Ishikawa (cell line): ENCODE data around the gene SREBF2.

Source experiments
- CEBPB ChIP-seq: IDR thresholded peaks from 2 replicates; pipeline ENCODE4 v1.6.1; 2012
- CREB1 ChIP-seq: IDR thresholded peaks from 2 replicates; pipeline ENCODE4 v1.6.1; 2012; ENCODE audit warnings: low read depth
- EGR1 ChIP-seq: IDR thresholded peaks from 2 replicates; pipeline ENCODE4 v1.6.1; 2012
- EP300 ChIP-seq: IDR thresholded peaks from 2 replicates; pipeline ENCODE4 v1.6.1; 2012; ENCODE audit warnings: borderline replicate concordance
- FOXM1 ChIP-seq: IDR thresholded peaks from 2 replicates; pipeline ENCODE4 v1.6.1; 2012; ENCODE audit warnings: low read depth, borderline replicate concordance
- MAX ChIP-seq: IDR thresholded peaks from 2 replicates; pipeline ENCODE4 v1.6.1; 2012
- NFIC ChIP-seq: IDR thresholded peaks from 2 replicates; pipeline ENCODE4 v1.6.1; 2012
- RAD21 ChIP-seq: IDR thresholded peaks from 2 replicates; pipeline ENCODE4 v1.6.1; 2012; ENCODE audit warnings: low read depth
- REST ChIP-seq: IDR thresholded peaks from 2 replicates; pipeline ENCODE4 v1.6.1; 2012; ENCODE audit warnings: low read depth, mild to moderate bottlenecking
- TAF1 ChIP-seq: IDR thresholded peaks from 2 replicates; pipeline ENCODE4 v1.6.1; 2012; ENCODE audit warnings: low read depth, mild to moderate bottlenecking
- TCF12 ChIP-seq: IDR thresholded peaks from 2 replicates; pipeline ENCODE4 v1.6.1; 2012; ENCODE audit warnings: low read depth
- TEAD4 ChIP-seq: IDR thresholded peaks from 2 replicates; pipeline ENCODE4 v1.6.1; 2012
- YY1 ChIP-seq: IDR thresholded peaks from 2 replicates; pipeline ENCODE4 v1.6.1; 2012; ENCODE audit warnings: low read depth
- ZBTB7A ChIP-seq: IDR thresholded peaks from 2 replicates; pipeline ENCODE4 v1.6.1; 2012; ENCODE audit warnings: low read depth
- TF ChIP-seq, protein P1 (sequence below): IDR thresholded peaks from 2 replicates; pipeline ENCODE4 v1.6.1; 2012

SREBF2 gene

DNA sequence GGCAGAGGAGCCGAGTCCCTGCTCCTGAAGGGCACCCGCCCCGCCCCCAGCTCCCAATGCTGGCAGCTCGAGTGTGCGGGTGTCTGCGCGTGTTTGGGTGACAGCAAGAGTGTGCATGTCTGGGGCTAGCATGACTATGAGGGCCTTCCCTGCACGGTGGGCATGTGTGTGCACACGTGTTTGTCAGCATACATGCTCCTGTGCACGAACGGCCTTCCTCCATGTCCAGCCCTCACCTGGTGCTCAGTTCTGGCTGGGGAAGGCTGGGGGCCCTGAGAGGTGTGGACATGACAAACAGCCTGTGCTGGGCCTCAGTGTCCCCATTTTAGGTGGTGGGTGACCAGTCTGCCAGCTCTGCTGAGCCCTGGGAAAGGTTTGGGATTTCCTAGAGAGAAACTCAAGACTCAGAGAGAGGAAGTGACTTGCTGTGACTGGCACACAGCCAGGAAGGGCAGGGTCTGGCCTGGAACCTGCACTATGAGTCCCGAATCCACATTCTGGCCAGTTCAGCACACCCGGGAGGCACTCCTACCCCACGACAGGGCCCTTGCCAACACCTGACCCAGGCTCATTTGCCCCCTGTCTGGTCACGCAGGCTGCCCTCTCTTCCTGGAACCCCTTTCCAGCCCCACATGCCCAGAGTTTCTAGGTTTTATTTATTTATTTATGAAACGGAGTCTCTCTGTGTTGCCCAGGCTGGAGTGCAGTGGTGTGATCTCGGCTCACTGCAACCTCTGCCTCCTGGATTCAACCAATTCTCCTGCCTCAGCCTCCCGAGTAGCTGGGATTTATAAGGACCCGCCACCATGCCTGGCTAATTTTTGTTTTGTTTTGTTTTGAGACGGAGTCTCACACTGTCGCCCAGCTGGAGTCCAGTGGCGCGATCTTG, 85.2 kb downstream of the SREBF2 start:
- TF ChIP-seq REST: no peak
- TF ChIP-seq TEAD4: no peak; the same call in 1 of the 2 replicates
- TF ChIP-seq ZBTB7A: 0 out of 2 replicates have a peak, but pooled peaks have one; percentile 12
- no peak for TF ChIP-seq CREB1
- no peak for TF ChIP-seq FOXM1
- peak; percentile 42; the same call in 1 of the 2 replicates for TF ChIP-seq MAX
- TF ChIP-seq EP300: peak; percentile 48; the same call in 1 of the 2 replicates
- TF ChIP-seq NFIC: peak; percentile 94
- TF ChIP-seq YY1: no peak
- TF ChIP-seq, protein P1, sequence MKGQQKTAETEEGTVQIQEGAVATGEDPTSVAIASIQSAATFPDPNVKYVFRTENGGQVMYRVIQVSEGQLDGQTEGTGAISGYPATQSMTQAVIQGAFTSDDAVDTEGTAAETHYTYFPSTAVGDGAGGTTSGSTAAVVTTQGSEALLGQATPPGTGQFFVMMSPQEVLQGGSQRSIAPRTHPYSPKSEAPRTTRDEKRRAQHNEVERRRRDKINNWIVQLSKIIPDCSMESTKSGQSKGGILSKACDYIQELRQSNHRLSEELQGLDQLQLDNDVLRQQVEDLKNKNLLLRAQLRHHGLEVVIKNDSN: no peak
- TF ChIP-seq CEBPB: no peak
- TF ChIP-seq TCF12: no peak

DNA sequence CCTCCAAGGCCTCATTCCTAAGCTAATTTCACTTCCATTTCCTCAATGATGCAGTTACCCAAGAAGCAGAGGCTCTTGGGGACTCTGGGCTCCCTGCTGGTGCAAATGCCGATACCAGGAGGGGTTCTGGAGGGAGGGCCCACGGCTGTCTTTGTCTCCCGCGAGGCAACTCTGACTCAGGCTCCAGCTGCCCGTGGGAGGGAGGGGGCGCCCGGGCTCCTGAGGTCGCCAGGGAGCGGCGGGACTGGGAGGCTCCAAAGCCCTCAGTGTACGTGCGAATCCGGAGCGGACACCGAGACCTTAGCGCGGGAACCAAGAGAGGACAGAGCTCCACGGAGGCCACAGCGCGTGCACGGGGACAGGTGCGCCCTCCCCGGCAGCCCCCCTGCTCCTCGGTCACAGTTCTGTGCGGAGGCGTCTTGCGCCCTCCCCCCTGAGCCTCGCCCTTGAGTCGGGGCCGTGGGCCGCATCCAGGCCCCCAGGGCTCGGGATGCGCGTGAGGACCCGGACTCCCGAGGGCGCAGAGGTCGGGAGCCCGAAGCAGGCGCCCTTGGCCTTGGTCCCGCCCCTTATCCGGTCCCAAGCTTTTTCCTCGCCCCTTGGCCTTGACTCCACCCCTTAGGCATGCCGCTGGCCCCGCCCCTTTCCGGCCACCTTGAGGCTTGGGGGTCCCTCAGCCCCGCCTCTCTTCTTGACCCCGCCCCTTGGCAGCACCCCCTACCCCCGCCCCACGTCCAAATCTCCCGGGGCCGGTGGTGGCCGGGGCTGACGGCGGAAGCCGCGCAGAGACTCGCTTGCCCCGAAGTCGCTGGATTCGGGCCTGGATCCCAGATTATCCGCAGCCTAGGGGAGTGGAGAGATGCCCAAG, 86.7 kb downstream of the SREBF2 start:
- TF ChIP-seq TAF1: no peak
- TF ChIP-seq NFIC: no peak
- peak; percentile 47; the same call in 1 of the 2 replicates for TF ChIP-seq MAX
- TF ChIP-seq RAD21: no peak
- no peak for TF ChIP-seq TEAD4

DNA sequence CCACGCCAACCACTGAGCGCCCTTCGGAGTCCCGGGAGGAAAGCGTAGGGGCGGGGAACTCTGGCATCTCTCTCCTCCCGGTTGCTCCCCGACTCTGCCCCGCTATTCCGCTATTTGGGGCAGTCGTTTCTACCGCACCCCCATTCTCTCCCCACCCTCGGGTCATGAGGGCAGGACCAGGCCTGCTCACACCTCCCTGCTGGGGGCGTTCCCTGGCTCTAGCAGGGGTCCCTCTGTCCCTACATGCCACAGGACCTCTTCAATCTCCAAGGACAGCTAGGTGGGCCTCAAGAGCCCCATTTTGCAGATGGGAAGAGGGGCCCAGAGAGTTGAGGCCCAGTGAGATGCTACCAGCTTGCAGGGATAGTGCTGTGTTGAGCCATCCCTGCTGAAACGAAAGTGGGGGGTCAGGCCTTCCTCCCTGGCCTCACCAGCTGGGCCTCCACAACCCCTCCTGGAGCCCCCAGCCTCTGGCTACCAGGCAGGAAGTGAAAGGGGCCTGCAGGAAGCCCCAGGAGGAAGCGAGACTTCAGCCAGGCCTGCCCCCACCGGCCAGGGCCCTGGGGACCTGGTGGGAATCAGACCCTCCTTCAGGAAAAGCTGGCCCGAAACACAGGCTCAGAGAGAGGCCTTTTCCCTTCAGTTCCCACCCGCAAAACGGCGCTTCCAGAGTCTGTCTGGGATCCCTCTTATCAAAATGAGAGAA, 87.5 kb downstream of the SREBF2 start:
- no peak for TF ChIP-seq TEAD4
- no peak for TF ChIP-seq NFIC
- no peak for TF ChIP-seq REST
- no peak for TF ChIP-seq MAX
- TF ChIP-seq YY1: no peak

DNA sequence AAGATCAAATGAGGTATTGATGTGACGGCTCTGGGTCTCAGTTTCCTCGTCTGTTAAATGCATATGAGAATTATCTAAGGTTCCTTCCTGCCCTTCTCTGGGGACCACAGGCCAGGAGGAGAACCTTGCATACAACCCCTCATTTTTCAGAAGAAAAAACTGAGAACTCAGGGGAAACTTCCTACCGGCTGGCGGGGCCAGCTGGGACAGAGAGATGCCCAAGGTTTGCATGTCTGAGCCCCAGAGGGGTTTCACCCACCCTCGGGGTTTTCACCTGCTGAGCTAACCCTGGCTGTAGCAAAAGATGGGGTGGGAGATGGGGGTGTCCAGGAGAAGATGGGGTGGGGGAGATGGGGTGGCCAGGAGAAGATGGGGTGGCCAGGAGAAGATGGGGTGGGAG, 89.4 kb downstream of the SREBF2 start:
- TF ChIP-seq EP300 (no peak), CEBPB (no peak), RAD21 (no peak), TEAD4 (no peak), CREB1 (no peak), ZBTB7A (no peak), YY1 (no peak), NFIC (no peak), REST (no peak), TAF1 (no peak), EGR1 (no peak), MAX (no peak), FOXM1 (no peak), TCF12 (no peak)
- TF ChIP-seq, protein P1: no peak
